HUES64 (cell line): Measurements from ENCODE around the gene CD6.

Experiments used
- H3K27ac ChIP-seq: 2 replicates; pipeline ENCODE4 v1.7.0; 2013; ENCODE audit warnings: low read depth, low read length, inconsistent platforms
- H3K27me3 ChIP-seq: 2 replicates; pipeline ENCODE4 v1.6.1; 2013; ENCODE audit warnings: mild to moderate bottlenecking, low read length; ENCODE audit not compliant: insufficient read depth
- H3K36me3 ChIP-seq: 2 replicates; pipeline ENCODE4 v1.6.1; 2013; ENCODE audit warnings: mild to moderate bottlenecking, low read length; ENCODE audit not compliant: insufficient read depth
- H3K4me1 ChIP-seq: 2 replicates; pipeline ENCODE4 v1.6.1; 2013; ENCODE audit warnings: mild to moderate bottlenecking, low read length, moderate library complexity; ENCODE audit not compliant: insufficient read depth
- H3K4me3 ChIP-seq: 2 replicates; pipeline ENCODE4 v1.5.1; 2013; ENCODE audit warnings: mild to moderate bottlenecking, low read length, moderate library complexity
- H3K9ac ChIP-seq: 2 replicates; pipeline ENCODE4 v1.6.1; 2013; ENCODE audit warnings: mild to moderate bottlenecking, low read depth, low read length
- H3K9me3 ChIP-seq: 2 replicates; pipeline ENCODE4 v1.6.1; 2013; ENCODE audit warnings: low read depth, low read length; ENCODE audit not compliant: insufficient read depth
- WGBS: fragments of 150-250, 120-280 bp; methylation state at CpG from one replicate; pipeline ENCODE4 v1.1.7; 2013; ENCODE audit warnings: missing lambda C conversion rate; 5-methylcytosine and 5-hydroxymethylcytosine counted together

CD6 gene

DNA sequence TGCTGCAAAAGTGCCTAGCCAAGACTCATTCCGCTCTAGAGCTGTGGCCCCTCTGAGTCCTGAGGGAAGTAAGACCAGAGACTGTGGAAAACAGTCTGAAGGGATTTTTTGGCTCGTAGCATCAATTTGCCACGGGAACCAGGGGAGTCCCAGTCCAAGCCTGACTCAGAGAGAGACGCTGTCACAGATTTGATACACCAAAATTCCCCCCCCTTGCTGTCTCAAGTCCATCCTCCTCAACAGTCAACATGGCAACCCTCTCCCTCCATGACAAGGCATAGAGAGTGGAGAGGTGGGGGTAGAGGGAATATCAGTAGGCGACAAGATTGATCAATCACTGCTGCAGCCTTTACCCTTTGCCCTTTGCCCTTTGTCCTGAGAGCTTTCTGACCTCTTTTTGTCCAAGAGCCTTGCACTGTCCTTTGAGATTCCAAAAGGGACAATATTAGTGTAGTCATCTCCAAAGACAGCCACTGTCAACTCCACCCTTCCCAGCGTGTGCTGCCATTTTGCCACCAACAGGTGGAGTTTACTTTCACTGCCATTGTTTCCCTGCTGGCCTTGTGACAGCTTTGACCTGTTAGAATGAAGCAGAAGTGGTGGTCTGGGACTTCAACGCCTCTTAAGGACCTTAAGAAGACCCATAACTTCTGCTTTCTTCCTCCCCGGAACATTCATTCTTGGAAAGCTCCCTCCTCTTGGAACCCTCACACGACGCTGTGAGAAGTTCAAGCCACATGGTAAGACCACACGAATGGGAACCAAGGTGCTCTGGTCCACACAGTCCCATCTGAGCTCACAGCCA is 26.8 kb upstream of the CD6 start:
- H3K9me3 ChIP-seq: no peaks in the 10 kb centered on the region
- no peak overlapping the region for H3K27ac ChIP-seq
- no peak overlapping the region for H3K4me3 ChIP-seq
- no peak overlapping the region for H3K9ac ChIP-seq
- H3K4me1 ChIP-seq: peaks cover 8% of the 10 kb centered on the region; the same call in 1 of the 2 replicates
- H3K27me3 ChIP-seq: peaks cover 3% of the 10 kb centered on the region
- H3K36me3 ChIP-seq: no peaks in the 10 kb centered on the region
- 87% methylated on average over 11 of the region's 11 CpGs for WGBS

DNA sequence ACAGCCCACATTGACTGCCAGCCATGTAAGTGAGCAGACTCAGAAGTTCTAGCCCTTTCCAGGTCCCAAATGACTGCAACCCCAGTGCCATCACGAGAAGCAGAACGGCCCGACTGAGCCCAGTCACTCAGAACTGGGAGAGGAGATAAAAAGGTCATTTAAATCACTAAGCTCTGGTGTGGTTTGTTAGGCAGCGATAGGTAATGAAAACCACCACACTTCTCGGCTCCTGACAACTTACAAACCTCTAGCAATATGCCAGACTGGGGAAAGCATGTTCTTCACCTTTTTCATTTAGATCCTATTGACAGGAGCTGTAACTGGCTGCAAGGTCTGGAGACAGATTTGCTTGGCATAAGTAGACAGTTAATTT is 26.2 kb upstream of the CD6 start:
- WGBS: 94% methylated on average over 5 of the region's 5 CpGs
- peaks cover 8% of the 10 kb centered on the region; the same call in 1 of the 2 replicates for H3K4me1 ChIP-seq
- no peak overlapping the region for H3K4me3 ChIP-seq
- H3K9ac ChIP-seq: no peak overlapping the region
- H3K27me3 ChIP-seq: peaks cover 9% of the 10 kb centered on the region
- no peak overlapping the region for H3K27ac ChIP-seq
- H3K9me3 ChIP-seq: no peaks in the 10 kb centered on the region
- no peaks in the 10 kb centered on the region for H3K36me3 ChIP-seq

DNA sequence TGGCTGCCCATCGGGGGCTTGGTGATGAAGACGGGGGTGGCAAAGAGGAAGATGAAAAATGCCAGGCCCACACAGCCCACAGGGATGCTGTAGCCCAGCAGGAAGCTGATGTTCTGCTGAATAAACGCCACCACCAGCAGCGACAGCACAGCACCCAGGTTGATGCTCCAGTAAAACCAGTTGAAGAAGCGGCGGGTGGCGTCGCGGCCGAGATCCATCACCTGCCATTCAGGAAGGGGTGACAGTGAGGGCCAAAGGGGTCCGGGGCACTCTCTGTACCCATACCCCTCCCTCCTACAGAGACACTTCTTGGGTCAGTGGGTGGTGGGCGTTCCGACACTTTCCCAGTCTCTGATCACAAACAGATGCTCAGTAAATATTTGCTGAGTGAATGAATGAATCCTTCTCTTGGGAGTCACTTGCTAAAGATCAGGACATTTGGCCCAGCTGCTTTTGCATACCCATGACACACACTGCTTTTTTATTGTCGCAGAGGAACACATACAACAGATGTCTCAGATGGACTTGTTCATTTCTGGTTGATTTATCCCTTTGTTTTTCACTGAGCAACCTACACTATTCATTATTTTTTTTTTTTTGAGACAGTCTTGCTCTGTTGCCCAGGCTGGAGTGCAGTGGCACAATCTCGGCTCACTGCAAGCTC is 24.7 kb upstream of the CD6 start:
- Histone ChIP-seq H3K4me3 (no peak overlapping the region), H3K36me3 (no peaks in the 10 kb centered on the region), H3K27ac (no peak overlapping the region), H3K9me3 (no peaks in the 10 kb centered on the region), H3K27me3 (peaks cover 23% of the 10 kb centered on the region), H3K9ac (no peak overlapping the region), H3K4me1 (peaks cover 8% of the 10 kb centered on the region; the same call in 1 of the 2 replicates)
- 91% methylated on average over 11 of the region's 15 CpGs for WGBS

DNA sequence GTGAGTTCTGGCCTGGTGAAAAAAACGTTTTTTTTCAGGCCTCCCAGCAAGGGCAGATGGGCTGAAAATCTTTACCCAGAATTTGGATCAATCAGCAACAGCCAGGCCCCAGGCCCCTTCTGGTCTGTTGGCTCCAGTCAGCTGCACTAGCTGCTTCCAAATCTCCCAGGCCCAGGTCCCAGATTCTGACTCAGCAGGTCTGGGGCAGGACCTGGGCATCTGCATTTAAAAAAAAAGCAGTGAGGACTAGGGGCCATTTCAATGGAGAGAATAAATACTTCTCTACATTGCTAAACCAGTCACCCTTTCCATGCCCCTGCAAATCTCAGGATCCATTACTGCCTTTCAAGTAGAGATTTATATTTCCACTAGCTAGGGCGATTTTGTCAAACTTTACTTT is 23.8 kb upstream of the CD6 start:
- no peaks in the 10 kb centered on the region for H3K36me3 ChIP-seq
- H3K27me3 ChIP-seq: peaks cover 29% of the 10 kb centered on the region
- 43% methylated on average over 2 of the region's 2 CpGs for WGBS
- peak overlapping the region; percentile 23; the same call in 1 of the 2 replicates for H3K27ac ChIP-seq
- peaks cover 12% of the 10 kb centered on the region; the same call in 1 of the 2 replicates for H3K4me1 ChIP-seq
- no peak overlapping the region for H3K9ac ChIP-seq
- no peak overlapping the region for H3K4me3 ChIP-seq
- H3K9me3 ChIP-seq: no peaks in the 10 kb centered on the region

DNA sequence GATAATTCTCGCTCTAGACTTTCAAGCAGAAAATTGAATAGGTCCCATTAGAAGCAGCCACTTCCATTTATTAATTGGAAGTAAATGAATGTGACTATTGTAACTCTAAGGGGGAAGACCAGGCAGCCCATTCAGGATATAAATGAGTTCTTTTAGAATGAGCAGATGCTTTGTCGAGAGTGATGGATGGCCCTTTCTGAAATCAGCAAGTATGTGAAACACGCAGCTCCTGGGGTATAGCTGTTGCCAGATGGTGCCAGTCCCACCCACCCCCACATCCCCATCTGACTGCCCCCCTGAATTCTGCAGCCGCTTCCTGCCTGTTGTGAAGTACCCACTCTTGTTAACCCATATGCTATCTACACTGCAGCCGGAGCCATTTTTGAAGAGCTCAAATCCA is 23.2 kb upstream of the CD6 start:
- Histone ChIP-seq H3K4me3 (no peak overlapping the region), H3K9ac (no peak overlapping the region), H3K9me3 (no peaks in the 10 kb centered on the region), H3K27ac (no peak overlapping the region; the same call in 1 of the 2 replicates), H3K4me1 (peaks cover 12% of the 10 kb centered on the region; the same call in 1 of the 2 replicates), H3K27me3 (peaks cover 35% of the 10 kb centered on the region), H3K36me3 (no peaks in the 10 kb centered on the region)
- WGBS: 82% methylated on average over 5 of the region's 5 CpGs

DNA sequence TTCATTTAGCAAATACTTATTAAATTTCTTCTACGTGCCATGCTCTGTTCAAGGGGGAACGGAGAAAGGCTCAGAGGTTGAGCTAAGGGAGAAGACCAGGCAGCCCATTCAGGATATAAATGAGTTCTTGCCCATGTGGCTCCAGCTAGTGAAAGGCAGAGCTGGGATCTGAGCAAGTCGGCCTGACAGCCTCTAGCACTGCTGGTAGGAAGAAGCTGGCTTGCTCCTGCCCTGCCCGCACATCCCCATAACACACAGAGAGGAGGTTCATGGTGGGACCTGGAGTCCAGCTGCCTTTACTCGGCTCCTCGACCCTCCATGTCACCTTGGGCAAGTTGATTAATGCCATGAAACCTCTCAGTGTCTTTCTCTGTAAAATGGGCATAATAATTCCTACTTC is 21.5 kb upstream of the CD6 start:
- H3K9me3 ChIP-seq: no peaks in the 10 kb centered on the region
- 86% methylated on average over 6 of the region's 6 CpGs for WGBS
- H3K27ac ChIP-seq: no peak overlapping the region

DNA sequence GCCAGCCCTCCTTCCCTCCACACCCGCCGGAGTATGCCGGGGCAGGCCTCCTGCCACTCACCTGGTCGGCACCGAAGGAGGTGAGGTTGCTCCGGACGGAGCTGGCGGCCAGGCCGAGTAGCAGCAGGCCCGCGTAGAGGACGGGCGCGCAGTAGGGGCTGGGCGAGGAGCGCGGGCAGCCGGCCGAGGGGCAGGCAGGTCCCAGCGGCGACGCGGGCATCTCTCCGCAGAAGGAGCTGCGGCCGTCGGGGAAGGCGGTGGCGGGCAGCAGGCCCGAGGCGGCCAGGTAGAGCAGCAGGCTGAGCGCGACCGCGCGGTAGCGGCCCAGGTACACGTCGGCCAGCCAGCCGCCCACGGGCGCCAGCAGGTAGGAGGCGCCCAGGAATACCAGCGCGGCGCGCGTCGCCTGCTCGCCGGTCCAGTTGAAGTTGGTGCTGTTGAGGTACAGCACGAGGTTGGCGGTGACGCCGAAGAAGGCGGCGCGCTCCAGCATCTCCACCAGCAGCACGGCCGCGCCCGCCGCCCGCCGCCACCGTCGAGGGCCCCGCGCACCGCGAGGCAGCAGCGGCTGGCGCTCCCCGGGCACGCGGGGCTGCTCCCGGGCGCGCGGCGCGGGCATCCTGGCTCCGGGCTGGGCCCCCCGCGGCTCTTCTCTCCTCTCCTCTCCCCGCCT is 20.4 kb upstream of the CD6 start:
- Histone ChIP-seq H3K27ac (no peak overlapping the region), H3K36me3 (no peaks in the 10 kb centered on the region), H3K4me1 (peaks cover 12% of the 10 kb centered on the region; the same call in 1 of the 2 replicates), H3K9ac (peak overlapping the region; percentile 71), H3K4me3 (peak overlapping the region; percentile 56), H3K9me3 (no peaks in the 10 kb centered on the region), H3K27me3 (peaks cover 35% of the 10 kb centered on the region)
- WGBS: 5% methylated on average over 86 of the region's 86 CpGs

More for the DNA sequence above, 21.5 kb upstream of the CD6 start:
- Histone ChIP-seq H3K27me3 (peaks cover 35% of the 10 kb centered on the region), H3K36me3 (no peaks in the 10 kb centered on the region), H3K9ac (no peak overlapping the region), H3K4me3 (peak overlapping the region; percentile 56; the same call in 1 of the 2 replicates), H3K4me1 (peaks cover 12% of the 10 kb centered on the region; the same call in 1 of the 2 replicates)

DNA sequence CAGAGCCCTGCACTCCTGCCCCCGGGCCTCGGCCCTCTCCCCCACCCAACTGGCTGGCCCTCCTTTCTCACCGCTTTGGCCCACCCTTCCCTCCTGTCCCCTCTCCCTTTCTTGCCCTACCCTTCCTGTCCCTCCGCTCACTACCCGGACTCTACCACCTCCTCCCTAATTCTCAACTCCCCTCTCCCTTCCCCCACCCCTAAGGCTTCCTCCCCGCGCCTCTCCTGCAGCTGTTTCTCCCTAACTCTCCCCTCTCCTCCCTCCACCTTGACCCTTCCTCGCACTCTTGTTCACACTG is 19.9 kb upstream of the CD6 start:
- peaks cover 35% of the 10 kb centered on the region for H3K27me3 ChIP-seq
- H3K4me1 ChIP-seq: peaks cover 12% of the 10 kb centered on the region; the same call in 1 of the 2 replicates
- no peak overlapping the region for H3K27ac ChIP-seq
- peak overlapping the region; percentile 37 for H3K9ac ChIP-seq
- no peaks in the 10 kb centered on the region for H3K9me3 ChIP-seq
- H3K4me3 ChIP-seq: peak overlapping the region; percentile 56
- 2% methylated on average over 8 of the region's 8 CpGs for WGBS
- H3K36me3 ChIP-seq: no peaks in the 10 kb centered on the region

DNA sequence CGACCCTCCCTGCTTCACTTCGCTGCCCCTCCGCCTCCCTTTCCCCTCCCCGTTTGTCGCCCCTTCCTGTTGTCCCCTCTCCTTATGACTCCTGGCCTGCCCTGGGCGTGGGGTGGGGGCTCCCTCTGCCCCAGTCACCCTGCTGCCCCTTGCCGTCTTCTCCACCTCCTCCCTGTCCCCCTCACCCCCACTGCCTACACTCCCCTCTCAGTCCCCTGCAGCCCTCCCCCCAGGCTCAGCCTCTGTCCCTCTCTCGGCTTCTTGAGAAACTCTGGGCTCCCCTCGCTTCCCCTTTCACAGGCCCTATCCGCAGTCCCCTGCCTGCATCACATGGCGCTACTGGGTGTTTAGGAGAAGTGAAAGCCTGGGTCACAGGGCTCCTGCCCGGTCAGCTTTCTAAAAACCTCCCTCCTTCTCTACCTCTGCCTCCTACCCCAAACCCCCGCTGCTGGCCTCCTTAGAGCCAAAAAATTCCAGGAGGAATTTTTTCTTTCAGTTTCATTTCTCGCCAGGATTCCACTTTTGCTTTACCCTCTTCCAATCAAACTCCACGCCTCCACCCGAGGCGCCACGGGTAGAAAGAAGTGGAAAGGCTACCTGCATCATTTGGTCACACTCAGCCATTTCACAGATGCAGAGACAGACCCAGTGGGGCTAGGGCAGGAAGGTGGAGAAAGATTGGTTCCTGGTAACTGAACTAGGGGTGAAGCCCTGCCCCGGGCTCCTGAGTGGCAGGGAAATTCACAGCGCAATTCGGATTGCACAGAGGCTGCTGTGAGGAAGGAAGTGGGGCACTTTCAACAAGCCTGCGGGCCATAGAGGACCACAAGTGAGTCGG is 19.4 kb upstream of the CD6 start, which contains the start of gene SLC15A3:
TSS of gene SLC15A3 (minus strand) at position 273 of the 838 bp plus-strand sequence. CDS start 625 bp downstream, outside the sequence.
- Histone ChIP-seq H3K9ac (peak within 1 kb of the TSS; percentile 71), H3K27ac (no peak within 1 kb of the TSS), H3K4me3 (peak within 1 kb of the TSS; percentile 56), H3K27me3 (peaks cover 35% of the 10 kb centered on the region), H3K36me3 (no peaks in the 10 kb centered on the region), H3K9me3 (no peaks in the 10 kb centered on the region), H3K4me1 (peaks cover 12% of the 10 kb centered on the region; the same call in 1 of the 2 replicates)
- 19% methylated on average over 23 of the region's 23 CpGs for WGBS

DNA sequence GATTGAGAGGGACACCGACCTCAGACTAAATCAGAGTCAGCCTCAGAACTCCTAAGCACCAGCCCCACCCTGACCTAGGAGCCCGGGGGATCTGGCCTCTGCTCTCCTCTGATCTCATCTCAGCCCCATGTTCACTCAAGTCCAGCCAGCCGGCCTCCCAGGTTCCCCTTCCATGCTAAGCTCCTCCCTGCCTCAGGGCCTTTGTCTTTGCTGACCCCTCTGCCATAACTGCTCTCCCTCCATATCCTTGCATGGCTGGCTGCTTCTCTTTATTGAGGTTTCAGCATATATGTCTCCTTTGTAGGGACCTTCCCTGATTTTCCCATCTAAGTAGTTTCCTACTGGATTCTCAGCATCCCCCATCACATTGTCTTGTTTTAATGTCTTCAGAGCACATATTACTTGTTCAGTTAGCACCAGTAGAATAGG is 18.7 kb upstream of the CD6 start:
- no peaks in the 10 kb centered on the region for H3K9me3 ChIP-seq
- peaks cover 8% of the 10 kb centered on the region; the same call in 1 of the 2 replicates for H3K4me1 ChIP-seq
- H3K27ac ChIP-seq: no peak overlapping the region
- 54% methylated on average over 3 of the region's 3 CpGs for WGBS
- peak overlapping the region; percentile 56; the same call in 1 of the 2 replicates for H3K4me3 ChIP-seq
- peak overlapping the region; percentile 11; the same call in 1 of the 2 replicates for H3K9ac ChIP-seq
- peaks cover 35% of the 10 kb centered on the region for H3K27me3 ChIP-seq
- no peaks in the 10 kb centered on the region for H3K36me3 ChIP-seq
